Measurements from ENCODE around the gene COL27A1. TPM values are rescaled to one million over a fixed set of nuclear protein-coding genes. Genes with fewer than 3 reads are reported as not detected.

Gene COL27A1
- total and polyA plus RNA-seq, 2 donors (not counting 1 experiment from before 2014, with no cell fraction given), result 0.16 to 0.27 TPM

GRCh38 chr9:114335745-114336144 lies 180.4 kb downstream of the COL27A1 start:
- Mint-ChIP-seq H3K4me1 (peaks cover 38% of the 10 kb centered on the region), H3K9me3 (ENCODE audit: insufficient read depth) (no peaks in the 10 kb centered on the region), H3K4me3 (no peak overlapping the region), H3K27me3 (no peaks in the 10 kb centered on the region), H3K27ac (no peak overlapping the region)
- ATAC-seq (ENCODE audit: low read depth) (no peak), DNase-seq (no peak)
- H3K79me2 ChIP-seq (ENCODE audit: control insufficient read depth, insufficient read depth, low read length), result no peaks in the 10 kb centered on the region
- peaks cover 0 to 5% (median 0%) of the 10 kb centered on the region in 3 donors for H3K9me3 ChIP-seq (ENCODE audit: control extremely low read depth in 1 of 3, control insufficient read depth in 2 of 3, insufficient read depth in 1 of 3, low read length in 2 of 3)
- H3K27ac ChIP-seq (ENCODE audit: low read length in 2 of 2), result no peak overlapping the region
- H3K9ac ChIP-seq (ENCODE audit: low read length), result no peak overlapping the region
- H2AFZ ChIP-seq (ENCODE audit: insufficient read depth, low read depth, low read length, poor library complexity, severe bottlenecking), result no peak overlapping the region
- WGBS (ENCODE audit: insufficient coverage), result 83% methylated on average over 1 of the region's 2 CpGs
- ChIA-PET CTCF (interaction anchor here (1.0 to 9.3 kb wide), 5 partner anchors 55 to 318 kb away, joined by 3 to 91 read pairs (median 4); no protein-coding TSS in a partner anchor), POLR2A (interaction anchor here (0.7 kb wide), 1 partner anchor 116 kb away, joined by 7 read pairs; no protein-coding TSS in a partner anchor)
- no peaks in the 10 kb centered on the region for H3K27me3 ChIP-seq (replicated peaks in 1 of 4; ENCODE audit: control extremely low read depth in 1 of 4, control insufficient read depth in 3 of 4, insufficient read depth in 4 of 4, low read length in 3 of 4)
- peaks cover 17 to 61% of the 10 kb centered on the region in 2 experiments for H3K36me3 ChIP-seq (replicated peaks in 1 of 2; ENCODE audit: control extremely low read depth in 1 of 2, control insufficient read depth in 1 of 2, extremely low read depth in 1 of 2, insufficient read depth in 2 of 2, low read length in 1 of 2)
- H3K4me2 ChIP-seq (replicated peaks; ENCODE audit: low read depth, low read length, poor library complexity, severe bottlenecking), result no peak overlapping the region
- intact Hi-C loops (cut with micrococcal nuclease), result no loop called here
- no peak overlapping the region for H3K4me3 ChIP-seq (ENCODE audit: control extremely low read depth in 1 of 5, extremely low read depth in 1 of 5, insufficient read depth in 1 of 5, low read depth in 2 of 5, low read length in 4 of 5)
- H3K4me1 ChIP-seq (ENCODE audit: control insufficient read depth in 2 of 2, insufficient read depth in 2 of 2, low read length in 2 of 2), result peaks cover 0 to 17% of the 10 kb centered on the region in 2 donors
- H4K20me1 ChIP-seq (ENCODE audit: control insufficient read depth, insufficient read depth, low read length, poor library complexity, severe bottlenecking), result peaks cover 31% of the 10 kb centered on the region
- no peak for TF ChIP-seq EZH2 (IDR thresholded peaks at IDR 0.05; ENCODE audit: borderline replicate concordance, insufficient read depth, low read depth, low read length, poor library complexity, severe bottlenecking)
- TF ChIP-seq, protein P1, sequence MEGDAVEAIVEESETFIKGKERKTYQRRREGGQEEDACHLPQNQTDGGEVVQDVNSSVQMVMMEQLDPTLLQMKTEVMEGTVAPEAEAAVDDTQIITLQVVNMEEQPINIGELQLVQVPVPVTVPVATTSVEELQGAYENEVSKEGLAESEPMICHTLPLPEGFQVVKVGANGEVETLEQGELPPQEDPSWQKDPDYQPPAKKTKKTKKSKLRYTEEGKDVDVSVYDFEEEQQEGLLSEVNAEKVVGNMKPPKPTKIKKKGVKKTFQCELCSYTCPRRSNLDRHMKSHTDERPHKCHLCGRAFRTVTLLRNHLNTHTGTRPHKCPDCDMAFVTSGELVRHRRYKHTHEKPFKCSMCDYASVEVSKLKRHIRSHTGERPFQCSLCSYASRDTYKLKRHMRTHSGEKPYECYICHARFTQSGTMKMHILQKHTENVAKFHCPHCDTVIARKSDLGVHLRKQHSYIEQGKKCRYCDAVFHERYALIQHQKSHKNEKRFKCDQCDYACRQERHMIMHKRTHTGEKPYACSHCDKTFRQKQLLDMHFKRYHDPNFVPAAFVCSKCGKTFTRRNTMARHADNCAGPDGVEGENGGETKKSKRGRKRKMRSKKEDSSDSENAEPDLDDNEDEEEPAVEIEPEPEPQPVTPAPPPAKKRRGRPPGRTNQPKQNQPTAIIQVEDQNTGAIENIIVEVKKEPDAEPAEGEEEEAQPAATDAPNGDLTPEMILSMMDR (IDR thresholded peaks at IDR 0.05), result no peak

DNA sequence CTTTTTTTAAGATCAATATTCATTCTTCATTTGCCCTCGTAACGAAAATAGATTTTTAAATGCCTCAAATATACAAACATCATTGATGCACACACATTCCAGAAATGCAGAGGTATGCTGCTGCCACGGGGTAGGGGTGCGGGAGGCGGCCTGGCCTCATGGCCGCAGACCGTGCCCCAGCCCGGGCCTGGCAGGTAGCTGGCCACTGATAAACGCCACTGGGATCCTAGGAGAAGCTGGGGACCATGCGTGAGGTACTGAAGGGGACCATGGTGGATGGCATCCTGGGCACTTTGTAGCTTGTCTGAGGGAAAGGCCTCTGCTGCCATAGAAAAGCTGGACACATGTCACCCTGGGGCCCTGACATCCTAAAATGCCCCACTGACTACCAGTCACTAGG lies 180.8 kb downstream of the COL27A1 start:
- ATAC-seq (ENCODE audit: low read depth) (no peak), DNase-seq (no peak)
- Histone ChIP-seq H3K4me3 (ENCODE audit: control extremely low read depth in 1 of 5, extremely low read depth in 1 of 5, insufficient read depth in 1 of 5, low read depth in 2 of 5, low read length in 4 of 5) (no peak overlapping the region), H3K27me3 (replicated peaks in 1 of 4; ENCODE audit: control extremely low read depth in 1 of 4, control insufficient read depth in 3 of 4, insufficient read depth in 4 of 4, low read length in 3 of 4) (no peaks in the 10 kb centered on the region), H2AFZ (ENCODE audit: insufficient read depth, low read depth, low read length, poor library complexity, severe bottlenecking) (no peak overlapping the region), H3K4me2 (replicated peaks; ENCODE audit: low read depth, low read length, poor library complexity, severe bottlenecking) (no peak overlapping the region), H3K4me1 (ENCODE audit: control insufficient read depth in 2 of 2, insufficient read depth in 2 of 2, low read length in 2 of 2) (peaks cover 0 to 17% of the 10 kb centered on the region in 2 donors), H4K20me1 (ENCODE audit: control insufficient read depth, insufficient read depth, low read length, poor library complexity, severe bottlenecking) (peaks cover 31% of the 10 kb centered on the region), H3K9me3 (ENCODE audit: control extremely low read depth in 1 of 3, control insufficient read depth in 2 of 3, insufficient read depth in 1 of 3, low read length in 2 of 3) (peaks cover 0 to 5% (median 0%) of the 10 kb centered on the region in 3 donors), H3K36me3 (replicated peaks in 1 of 2; ENCODE audit: control extremely low read depth in 1 of 2, control insufficient read depth in 1 of 2, extremely low read depth in 1 of 2, insufficient read depth in 2 of 2, low read length in 1 of 2) (peaks cover 19 to 64% of the 10 kb centered on the region in 2 experiments), H3K27ac (ENCODE audit: low read length in 2 of 2) (no peak overlapping the region), H3K9ac (ENCODE audit: low read length) (no peak overlapping the region), H3K79me2 (ENCODE audit: control insufficient read depth, insufficient read depth, low read length) (no peaks in the 10 kb centered on the region)
- H3K4me1 Mint-ChIP-seq, result peaks cover 37% of the 10 kb centered on the region
- intact Hi-C loops (cut with micrococcal nuclease), result no loop called here
- ChIA-PET POLR2A (no interaction called here), CTCF (interaction anchor here (1.0 to 9.3 kb wide), 6 partner anchors 55 to 317 kb away, joined by 3 to 91 read pairs (median 4); no protein-coding TSS in a partner anchor)
- WGBS (ENCODE audit: insufficient coverage), result 87% methylated on average over 8 of the region's 10 CpGs
- peak overlapping the region; percentile 37 for H3K27ac Mint-ChIP-seq
- no peaks in the 10 kb centered on the region for H3K9me3 Mint-ChIP-seq (ENCODE audit: insufficient read depth)
- no peak overlapping the region for H3K4me3 Mint-ChIP-seq
- no peak for TF ChIP-seq EZH2 (IDR thresholded peaks at IDR 0.05; ENCODE audit: borderline replicate concordance, insufficient read depth, low read depth, low read length, poor library complexity, severe bottlenecking)
- TF ChIP-seq, protein P1 (IDR thresholded peaks at IDR 0.05), result no peak
- H3K27me3 Mint-ChIP-seq, result no peaks in the 10 kb centered on the region
